Measurements from ENCODE around the gene GRIK4. TPM values are rescaled to one million over a fixed set of nuclear protein-coding genes. Genes with fewer than 3 reads are reported as not detected.

GRIK4 gene
- total RNA-seq, 1 experiment from 2014 or later = 3.3 TPM

DNA sequence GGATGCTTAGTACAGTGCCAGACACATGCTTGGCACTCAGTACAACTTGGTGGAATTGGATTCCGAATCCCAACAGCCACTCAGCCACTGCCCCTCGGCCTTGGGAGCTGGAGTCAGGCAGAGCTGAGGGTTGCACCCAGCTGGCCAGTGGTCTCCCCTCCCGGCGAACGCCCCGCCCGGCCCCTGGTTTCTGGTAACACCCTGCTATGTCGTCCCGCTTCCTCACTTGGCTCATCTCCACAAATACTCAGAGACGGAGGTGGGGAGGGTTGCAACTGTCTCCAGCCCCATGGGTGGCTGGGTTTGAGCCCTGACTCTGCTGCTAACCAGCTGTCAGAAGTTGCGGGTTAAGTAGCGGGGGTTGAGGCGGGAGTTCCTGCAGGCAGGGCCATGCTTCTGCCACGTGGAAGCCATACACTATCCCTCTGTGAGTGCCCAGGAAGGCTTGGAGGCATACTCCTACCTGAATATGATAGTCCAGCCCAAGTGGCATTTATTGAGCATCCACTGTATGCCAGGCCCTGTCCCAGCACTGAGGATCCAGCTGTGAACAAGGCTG lies 67.1 kb downstream of the GRIK4 start (continued):
- TF ChIP-seq, protein P1, sequence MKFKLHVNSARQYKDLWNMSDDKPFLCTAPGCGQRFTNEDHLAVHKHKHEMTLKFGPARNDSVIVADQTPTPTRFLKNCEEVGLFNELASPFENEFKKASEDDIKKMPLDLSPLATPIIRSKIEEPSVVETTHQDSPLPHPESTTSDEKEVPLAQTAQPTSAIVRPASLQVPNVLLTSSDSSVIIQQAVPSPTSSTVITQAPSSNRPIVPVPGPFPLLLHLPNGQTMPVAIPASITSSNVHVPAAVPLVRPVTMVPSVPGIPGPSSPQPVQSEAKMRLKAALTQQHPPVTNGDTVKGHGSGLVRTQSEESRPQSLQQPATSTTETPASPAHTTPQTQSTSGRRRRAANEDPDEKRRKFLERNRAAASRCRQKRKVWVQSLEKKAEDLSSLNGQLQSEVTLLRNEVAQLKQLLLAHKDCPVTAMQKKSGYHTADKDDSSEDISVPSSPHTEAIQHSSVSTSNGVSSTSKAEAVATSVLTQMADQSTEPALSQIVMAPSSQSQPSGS (CRISPR knock-in tag; IDR thresholded peaks at IDR 0.05; ENCODE audit: borderline replicate concordance, low read depth) = no peak

DNA sequence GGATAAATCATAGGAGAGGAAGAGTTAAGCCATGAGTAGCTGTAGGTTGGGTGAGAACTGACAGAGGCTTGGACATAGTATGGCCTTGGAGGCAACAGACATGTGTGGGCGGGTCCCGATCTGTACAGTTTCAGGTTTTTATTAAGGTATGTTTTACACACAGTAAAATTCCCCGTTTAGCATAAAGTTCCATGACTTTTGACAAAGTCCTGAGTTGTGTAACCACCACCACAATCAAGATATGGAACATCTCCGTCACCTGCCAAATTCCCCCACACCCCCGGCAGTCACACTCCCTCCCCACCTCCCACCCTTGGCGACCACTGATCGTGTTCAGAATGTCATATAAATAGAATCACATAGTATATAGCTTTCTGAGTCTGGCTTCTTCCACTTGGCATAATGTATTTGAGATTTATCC lies 68.1 kb downstream of the GRIK4 start:
- no peak overlapping the region for H3K27ac Mint-ChIP-seq
- no peak overlapping the region for H3K4me3 Mint-ChIP-seq
- TF ChIP-seq, protein P2, sequence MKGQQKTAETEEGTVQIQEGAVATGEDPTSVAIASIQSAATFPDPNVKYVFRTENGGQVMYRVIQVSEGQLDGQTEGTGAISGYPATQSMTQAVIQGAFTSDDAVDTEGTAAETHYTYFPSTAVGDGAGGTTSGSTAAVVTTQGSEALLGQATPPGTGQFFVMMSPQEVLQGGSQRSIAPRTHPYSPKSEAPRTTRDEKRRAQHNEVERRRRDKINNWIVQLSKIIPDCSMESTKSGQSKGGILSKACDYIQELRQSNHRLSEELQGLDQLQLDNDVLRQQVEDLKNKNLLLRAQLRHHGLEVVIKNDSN (CRISPR knock-in tag; IDR thresholded peaks at IDR 0.05) = no peak
- TF ChIP-seq, protein P3, sequence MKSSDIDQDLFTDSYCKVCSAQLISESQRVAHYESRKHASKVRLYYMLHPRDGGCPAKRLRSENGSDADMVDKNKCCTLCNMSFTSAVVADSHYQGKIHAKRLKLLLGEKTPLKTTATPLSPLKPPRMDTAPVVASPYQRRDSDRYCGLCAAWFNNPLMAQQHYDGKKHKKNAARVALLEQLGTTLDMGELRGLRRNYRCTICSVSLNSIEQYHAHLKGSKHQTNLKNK (CRISPR knock-in tag; IDR thresholded peaks at IDR 0.05) = no peak
- H3K27me3 Mint-ChIP-seq (ENCODE audit: low read depth) = peaks cover 6% of the 10 kb centered on the region; the same call in 1 of the 2 replicates
- H3K36me3 Mint-ChIP-seq = peaks cover 12% of the 10 kb centered on the region
- H3K9me3 Mint-ChIP-seq = peaks cover 24% of the 10 kb centered on the region
- no peak for DNase-seq (ENCODE audit: low spot score)
- no peak for ATAC-seq
- H3K4me1 Mint-ChIP-seq = peaks cover 31% of the 10 kb centered on the region
- ChIA-PET POLR2A (no interaction called here), CTCF (no interaction called here)

DNA sequence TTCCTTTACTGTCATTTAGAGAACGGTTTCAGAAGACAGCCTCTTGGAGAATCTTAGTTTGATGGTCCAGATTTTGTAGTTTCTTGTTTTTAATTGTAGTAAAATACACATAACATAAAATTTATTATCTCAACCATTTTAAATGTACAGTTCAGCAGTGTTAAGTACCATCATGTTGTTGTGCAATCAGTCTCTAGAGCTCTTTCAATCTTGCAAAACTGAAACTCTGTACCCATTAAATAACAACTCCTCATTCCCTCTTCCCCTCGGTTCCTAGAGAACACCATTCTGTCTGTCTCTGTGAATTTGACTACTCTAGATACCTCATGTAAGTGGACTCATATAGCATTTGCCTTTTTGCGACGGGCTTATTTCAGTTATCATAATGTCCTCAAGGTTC lies 69.8 kb downstream of the GRIK4 start:
- peaks cover 19% of the 10 kb centered on the region for H3K4me1 Mint-ChIP-seq
- POLR2A ChIA-PET = no interaction called here
- peaks cover 12% of the 10 kb centered on the region for H3K36me3 Mint-ChIP-seq
- no peak for ATAC-seq
- CTCF ChIA-PET = no interaction called here
- no peak overlapping the region for H3K27ac Mint-ChIP-seq
- H3K27me3 Mint-ChIP-seq (ENCODE audit: low read depth) = peaks cover 6% of the 10 kb centered on the region; the same call in 1 of the 2 replicates
- no peak for DNase-seq (ENCODE audit: low spot score)
- H3K4me3 Mint-ChIP-seq = no peak overlapping the region
- peaks cover 27% of the 10 kb centered on the region for H3K9me3 Mint-ChIP-seq
- TF ChIP-seq ZNF416 (CRISPR knock-in tag; IDR thresholded peaks at IDR 0.05) = no peak
- TF ChIP-seq NR3C1 (CRISPR knock-in tag; conservative IDR thresholded peaks at IDR 0.05; ENCODE audit: low read depth) = no peak
- TF ChIP-seq, protein P4, sequence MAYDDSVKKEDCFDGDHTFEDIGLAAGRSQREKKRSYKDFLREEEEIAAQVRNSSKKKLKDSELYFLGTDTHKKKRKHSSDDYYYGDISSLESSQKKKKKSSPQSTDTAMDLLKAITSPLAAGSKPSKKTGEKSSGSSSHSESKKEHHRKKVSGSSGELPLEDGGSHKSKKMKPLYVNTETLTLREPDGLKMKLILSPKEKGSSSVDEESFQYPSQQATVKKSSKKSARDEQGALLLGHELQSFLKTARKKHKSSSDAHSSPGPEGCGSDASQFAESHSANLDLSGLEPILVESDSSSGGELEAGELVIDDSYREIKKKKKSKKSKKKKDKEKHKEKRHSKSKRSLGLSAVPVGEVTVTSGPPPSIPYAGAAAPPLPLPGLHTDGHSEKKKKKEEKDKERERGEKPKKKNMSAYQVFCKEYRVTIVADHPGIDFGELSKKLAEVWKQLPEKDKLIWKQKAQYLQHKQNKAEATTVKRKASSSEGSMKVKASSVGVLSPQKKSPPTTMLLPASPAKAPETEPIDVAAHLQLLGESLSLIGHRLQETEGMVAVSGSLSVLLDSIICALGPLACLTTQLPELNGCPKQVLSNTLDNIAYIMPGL (CRISPR knock-in tag; IDR thresholded peaks at IDR 0.05) = no peak
- no peak for TF ChIP-seq NFE2L1 (CRISPR knock-in tag; IDR thresholded peaks at IDR 0.05)
- TF ChIP-seq, protein P5, sequence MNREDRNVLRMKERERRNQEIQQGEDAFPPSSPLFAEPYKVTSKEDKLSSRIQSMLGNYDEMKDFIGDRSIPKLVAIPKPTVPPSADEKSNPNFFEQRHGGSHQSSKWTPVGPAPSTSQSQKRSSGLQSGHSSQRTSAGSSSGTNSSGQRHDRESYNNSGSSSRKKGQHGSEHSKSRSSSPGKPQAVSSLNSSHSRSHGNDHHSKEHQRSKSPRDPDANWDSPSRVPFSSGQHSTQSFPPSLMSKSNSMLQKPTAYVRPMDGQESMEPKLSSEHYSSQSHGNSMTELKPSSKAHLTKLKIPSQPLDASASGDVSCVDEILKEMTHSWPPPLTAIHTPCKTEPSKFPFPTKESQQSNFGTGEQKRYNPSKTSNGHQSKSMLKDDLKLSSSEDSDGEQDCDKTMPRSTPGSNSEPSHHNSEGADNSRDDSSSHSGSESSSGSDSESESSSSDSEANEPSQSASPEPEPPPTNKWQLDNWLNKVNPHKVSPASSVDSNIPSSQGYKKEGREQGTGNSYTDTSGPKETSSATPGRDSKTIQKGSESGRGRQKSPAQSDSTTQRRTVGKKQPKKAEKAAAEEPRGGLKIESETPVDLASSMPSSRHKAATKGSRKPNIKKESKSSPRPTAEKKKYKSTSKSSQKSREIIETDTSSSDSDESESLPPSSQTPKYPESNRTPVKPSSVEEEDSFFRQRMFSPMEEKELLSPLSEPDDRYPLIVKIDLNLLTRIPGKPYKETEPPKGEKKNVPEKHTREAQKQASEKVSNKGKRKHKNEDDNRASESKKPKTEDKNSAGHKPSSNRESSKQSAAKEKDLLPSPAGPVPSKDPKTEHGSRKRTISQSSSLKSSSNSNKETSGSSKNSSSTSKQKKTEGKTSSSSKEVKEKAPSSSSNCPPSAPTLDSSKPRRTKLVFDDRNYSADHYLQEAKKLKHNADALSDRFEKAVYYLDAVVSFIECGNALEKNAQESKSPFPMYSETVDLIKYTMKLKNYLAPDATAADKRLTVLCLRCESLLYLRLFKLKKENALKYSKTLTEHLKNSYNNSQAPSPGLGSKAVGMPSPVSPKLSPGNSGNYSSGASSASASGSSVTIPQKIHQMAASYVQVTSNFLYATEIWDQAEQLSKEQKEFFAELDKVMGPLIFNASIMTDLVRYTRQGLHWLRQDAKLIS (CRISPR knock-in tag; IDR thresholded peaks at IDR 0.05; ENCODE audit: borderline replicate concordance) = no peak
- no peak for TF ChIP-seq NFATC4 (CRISPR knock-in tag; IDR thresholded peaks at IDR 0.05)
- TF ChIP-seq, protein P6, sequence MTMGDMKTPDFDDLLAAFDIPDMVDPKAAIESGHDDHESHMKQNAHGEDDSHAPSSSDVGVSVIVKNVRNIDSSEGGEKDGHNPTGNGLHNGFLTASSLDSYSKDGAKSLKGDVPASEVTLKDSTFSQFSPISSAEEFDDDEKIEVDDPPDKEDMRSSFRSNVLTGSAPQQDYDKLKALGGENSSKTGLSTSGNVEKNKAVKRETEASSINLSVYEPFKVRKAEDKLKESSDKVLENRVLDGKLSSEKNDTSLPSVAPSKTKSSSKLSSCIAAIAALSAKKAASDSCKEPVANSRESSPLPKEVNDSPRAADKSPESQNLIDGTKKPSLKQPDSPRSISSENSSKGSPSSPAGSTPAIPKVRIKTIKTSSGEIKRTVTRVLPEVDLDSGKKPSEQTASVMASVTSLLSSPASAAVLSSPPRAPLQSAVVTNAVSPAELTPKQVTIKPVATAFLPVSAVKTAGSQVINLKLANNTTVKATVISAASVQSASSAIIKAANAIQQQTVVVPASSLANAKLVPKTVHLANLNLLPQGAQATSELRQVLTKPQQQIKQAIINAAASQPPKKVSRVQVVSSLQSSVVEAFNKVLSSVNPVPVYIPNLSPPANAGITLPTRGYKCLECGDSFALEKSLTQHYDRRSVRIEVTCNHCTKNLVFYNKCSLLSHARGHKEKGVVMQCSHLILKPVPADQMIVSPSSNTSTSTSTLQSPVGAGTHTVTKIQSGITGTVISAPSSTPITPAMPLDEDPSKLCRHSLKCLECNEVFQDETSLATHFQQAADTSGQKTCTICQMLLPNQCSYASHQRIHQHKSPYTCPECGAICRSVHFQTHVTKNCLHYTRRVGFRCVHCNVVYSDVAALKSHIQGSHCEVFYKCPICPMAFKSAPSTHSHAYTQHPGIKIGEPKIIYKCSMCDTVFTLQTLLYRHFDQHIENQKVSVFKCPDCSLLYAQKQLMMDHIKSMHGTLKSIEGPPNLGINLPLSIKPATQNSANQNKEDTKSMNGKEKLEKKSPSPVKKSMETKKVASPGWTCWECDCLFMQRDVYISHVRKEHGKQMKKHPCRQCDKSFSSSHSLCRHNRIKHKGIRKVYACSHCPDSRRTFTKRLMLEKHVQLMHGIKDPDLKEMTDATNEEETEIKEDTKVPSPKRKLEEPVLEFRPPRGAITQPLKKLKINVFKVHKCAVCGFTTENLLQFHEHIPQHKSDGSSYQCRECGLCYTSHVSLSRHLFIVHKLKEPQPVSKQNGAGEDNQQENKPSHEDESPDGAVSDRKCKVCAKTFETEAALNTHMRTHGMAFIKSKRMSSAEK (CRISPR knock-in tag; IDR thresholded peaks at IDR 0.05; ENCODE audit: borderline replicate concordance) = no peak
- TF ChIP-seq GABPB1 (CRISPR knock-in tag; IDR thresholded peaks at IDR 0.05) = no peak
- no peak for TF ChIP-seq RELA (CRISPR knock-in tag; IDR thresholded peaks at IDR 0.05; ENCODE audit: borderline replicate concordance)
- TF ChIP-seq, protein P3 (CRISPR knock-in tag; IDR thresholded peaks at IDR 0.05) = no peak
- TF ChIP-seq, protein P7, sequence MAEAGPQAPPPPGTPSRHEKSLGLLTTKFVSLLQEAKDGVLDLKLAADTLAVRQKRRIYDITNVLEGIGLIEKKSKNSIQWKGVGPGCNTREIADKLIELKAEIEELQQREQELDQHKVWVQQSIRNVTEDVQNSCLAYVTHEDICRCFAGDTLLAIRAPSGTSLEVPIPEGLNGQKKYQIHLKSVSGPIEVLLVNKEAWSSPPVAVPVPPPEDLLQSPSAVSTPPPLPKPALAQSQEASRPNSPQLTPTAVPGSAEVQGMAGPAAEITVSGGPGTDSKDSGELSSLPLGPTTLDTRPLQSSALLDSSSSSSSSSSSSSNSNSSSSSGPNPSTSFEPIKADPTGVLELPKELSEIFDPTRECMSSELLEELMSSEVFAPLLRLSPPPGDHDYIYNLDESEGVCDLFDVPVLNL (CRISPR knock-in tag; IDR thresholded peaks at IDR 0.05; ENCODE audit: borderline replicate concordance, low read depth) = no peak
- TF ChIP-seq TEAD1 (CRISPR knock-in tag; IDR thresholded peaks at IDR 0.05) = no peak
- TF ChIP-seq MYBL2 (CRISPR knock-in tag; IDR thresholded peaks at IDR 0.05) = no peak
- no peak for TF ChIP-seq TEAD4 (CRISPR knock-in tag; IDR thresholded peaks at IDR 0.05)

Data from WTC11 (cell line).